Thyroid gland (tissue), 4 donors: ENCODE measurements around the gene RTN4RL1.

Experiments used
- POLR2A ChIP-seq, 2 donors: fragments of 450-650 bp; IDR thresholded peaks; one replicate each; pipeline ENCODE4 v1.6.1; 2017; ENCODE audit warnings: antibody characterized with exemption in 2 of 2, mild to moderate bottlenecking in 2 of 2, moderate library complexity in 1 of 2
- TF ChIP-seq, protein P1 (sequence below), 6 experiments: fragments of 200-600 bp in 3 of 6; fragments of 450-650 bp in 3 of 6; sonication (generic) in 3 of 6; IDR thresholded peaks; one replicate each; pipeline ENCODE4 v1.5.1; 2016 to 2019; ENCODE audit warnings: antibody characterized with exemption in 6 of 6, mild to moderate bottlenecking in 2 of 6, inconsistent platforms in 1 of 6, moderate library complexity in 1 of 6

DNA sequence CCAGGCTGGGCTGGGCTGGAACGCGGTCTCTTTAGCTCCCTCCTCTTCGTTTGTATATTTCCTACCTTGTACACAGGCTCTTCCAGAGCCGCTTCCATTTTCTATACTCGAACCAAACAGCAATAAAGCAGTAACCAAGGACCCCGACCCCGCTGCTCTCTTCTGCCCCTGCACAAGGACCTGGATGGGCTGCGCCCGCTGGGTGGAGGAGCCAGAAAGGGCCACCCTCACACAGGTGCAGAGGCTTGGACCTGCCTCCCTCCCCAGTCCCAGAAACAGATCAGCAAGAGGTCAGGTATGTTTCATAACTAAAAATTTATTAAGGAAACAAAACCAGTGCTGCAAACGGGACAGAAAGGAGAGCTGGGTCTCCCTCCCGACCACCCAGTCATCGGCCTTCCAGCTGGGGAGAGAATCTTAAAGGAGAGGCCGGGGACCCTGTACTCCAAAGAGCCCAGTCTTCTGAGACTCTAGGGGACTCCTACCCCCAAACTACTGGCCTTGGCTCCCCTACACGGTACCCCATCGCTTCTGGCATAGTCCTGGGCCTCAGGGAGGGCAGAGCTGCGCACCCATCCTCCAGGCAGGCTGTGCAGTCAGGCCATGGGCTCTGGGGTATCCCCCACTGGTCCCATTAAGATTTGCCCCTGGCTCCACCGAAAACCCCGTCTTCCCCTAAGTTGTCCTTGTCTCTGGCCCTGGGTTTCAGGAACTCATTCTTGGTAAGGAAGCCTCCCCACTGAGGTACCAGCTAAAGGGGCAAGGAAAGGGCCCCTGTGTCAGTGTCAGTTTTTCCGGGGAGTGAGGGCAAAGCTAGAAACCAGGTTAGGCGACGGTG, 34.6 kb upstream of the RTN4RL1 start:
- TF ChIP-seq, protein P1, sequence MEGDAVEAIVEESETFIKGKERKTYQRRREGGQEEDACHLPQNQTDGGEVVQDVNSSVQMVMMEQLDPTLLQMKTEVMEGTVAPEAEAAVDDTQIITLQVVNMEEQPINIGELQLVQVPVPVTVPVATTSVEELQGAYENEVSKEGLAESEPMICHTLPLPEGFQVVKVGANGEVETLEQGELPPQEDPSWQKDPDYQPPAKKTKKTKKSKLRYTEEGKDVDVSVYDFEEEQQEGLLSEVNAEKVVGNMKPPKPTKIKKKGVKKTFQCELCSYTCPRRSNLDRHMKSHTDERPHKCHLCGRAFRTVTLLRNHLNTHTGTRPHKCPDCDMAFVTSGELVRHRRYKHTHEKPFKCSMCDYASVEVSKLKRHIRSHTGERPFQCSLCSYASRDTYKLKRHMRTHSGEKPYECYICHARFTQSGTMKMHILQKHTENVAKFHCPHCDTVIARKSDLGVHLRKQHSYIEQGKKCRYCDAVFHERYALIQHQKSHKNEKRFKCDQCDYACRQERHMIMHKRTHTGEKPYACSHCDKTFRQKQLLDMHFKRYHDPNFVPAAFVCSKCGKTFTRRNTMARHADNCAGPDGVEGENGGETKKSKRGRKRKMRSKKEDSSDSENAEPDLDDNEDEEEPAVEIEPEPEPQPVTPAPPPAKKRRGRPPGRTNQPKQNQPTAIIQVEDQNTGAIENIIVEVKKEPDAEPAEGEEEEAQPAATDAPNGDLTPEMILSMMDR (IDR thresholded peaks at IDR 0.05) = no peak
- TF ChIP-seq POLR2A (IDR thresholded peaks at IDR 0.05) = no peak
